ENCODE data around the gene TCTN1.

- TF ChIP-seq SAP30 (IDR thresholded peaks at IDR 0.05; ENCODE audit: insufficient read depth, insufficient replicate concordance, low read length), result no peak
- no peak for TF ChIP-seq CTCF (IDR thresholded peaks at IDR 0.05; ENCODE audit: control extremely low read depth in 1 of 3, insufficient read depth in 1 of 3, low read depth in 1 of 3, low read length in 3 of 3)
- TF ChIP-seq GTF2F1 (IDR thresholded peaks at IDR 0.05; ENCODE audit: borderline replicate concordance, low read depth, low read length), result no peak
- TF ChIP-seq USF2 (IDR thresholded peaks at IDR 0.05; ENCODE audit: low read length), result no peak
- TF ChIP-seq CHD7 (IDR thresholded peaks at IDR 0.05; ENCODE audit: insufficient replicate concordance, low read length), result no peak
- TF ChIP-seq RFX5 (IDR thresholded peaks at IDR 0.05; ENCODE audit: borderline replicate concordance, low read depth, low read length), result no peak
- TF ChIP-seq E2F6 (IDR thresholded peaks at IDR 0.05), result no peak
Measured at GRCh38 chr12:110668480-110669192, 54.7 kb downstream of the TCTN1 start.

Data from H1 (cell line).